Naive B cell (primary cell): ENCODE results near the gene NID1. TPM values are rescaled to one million over a fixed set of nuclear protein-coding genes. Genes with fewer than 3 reads are reported as not detected.
"Not testable (repeated sequence)": the region's sequence is repeated elsewhere in the genome, so short reads cannot be mapped to it uniquely, and the experiment has no call there.

Source experiments
- ATAC-seq, 2 donors: fragments of 150-1000 bp; cut with Tn5 transposase; 2 replicates each; pipeline ENCODE4 v1.10.0; 2021; ENCODE audit warnings: low read depth in 2 of 2, mild to moderate bottlenecking in 2 of 2, moderate library complexity in 2 of 2
- DNase-seq: peaks from one replicate; pipeline ENCODE4 v3.0.0; 2022
- H3K27ac Mint-ChIP-seq, 6 donors: one replicate each; pipeline ENCODE4 v1.8.0; 2020 to 2022; ENCODE audit warnings: mild to moderate bottlenecking in 6 of 6, mixed read lengths in 6 of 6, moderate library complexity in 5 of 6, inconsistent platforms in 2 of 6
- H3K27me3 Mint-ChIP-seq, 3 donors: one replicate each; pipeline ENCODE4 v1.8.0; 2021 to 2022; ENCODE audit warnings: mixed read lengths in 3 of 3, mild to moderate bottlenecking in 1 of 3
- H3K36me3 Mint-ChIP-seq, 2 donors: one replicate each; pipeline ENCODE4 v1.8.0; 2020 to 2022; ENCODE audit warnings: mixed read lengths in 2 of 2, inconsistent platforms in 1 of 2, mild to moderate bottlenecking in 1 of 2
- H3K4me1 Mint-ChIP-seq, 3 donors: one replicate each; pipeline ENCODE4 v1.8.0; 2020 to 2022; ENCODE audit warnings: mixed read lengths in 3 of 3, inconsistent platforms in 1 of 3, mild to moderate bottlenecking in 1 of 3, moderate library complexity in 1 of 3
- H3K4me3 Mint-ChIP-seq, 8 donors: one replicate each; pipeline ENCODE4 v1.8.0; 2020 to 2022; ENCODE audit warnings: mild to moderate bottlenecking in 8 of 8, mixed read lengths in 8 of 8, moderate library complexity in 8 of 8, inconsistent platforms in 2 of 8
- H3K9me3 Mint-ChIP-seq, 7 donors: one replicate each; pipeline ENCODE4 v1.8.0; 2020 to 2022; ENCODE audit warnings: mixed read lengths in 7 of 7, mild to moderate bottlenecking in 5 of 7, inconsistent platforms in 2 of 7, moderate library complexity in 1 of 7
- polyA plus RNA-seq, 6 donors: library from polyadenylated mRNA; unstranded; fragments of 300-500 nt; fragmentation: Illumina TruSeq; gene quantifications; one replicate each; pipeline ENCODE4 v1.2.3, GENCODE V29; 2021; ENCODE audit warnings: low read depth in 6 of 6

Gene NID1
- polyA plus RNA-seq, 6 donors from 2014 or later: not detected

- H3K36me3 Mint-ChIP-seq, ATAC-seq, H3K4me1 Mint-ChIP-seq, H3K9me3 Mint-ChIP-seq, H3K4me3 Mint-ChIP-seq, DNase-seq, H3K27ac Mint-ChIP-seq: not testable (repeated sequence)
- peaks cover 7 to 17% (median 10%) of the 10 kb centered on the region in 3 donors for H3K27me3 Mint-ChIP-seq
Observed at GRCh38 chr1:236003058-236003457, 61.8 kb downstream of the NID1 start.

GRCh38 chr1:236002572-236002971 is 62.3 kb downstream of the NID1 start:
- Mint-ChIP-seq H3K9me3 (peaks cover 0 to 5% (median 0%) of the 10 kb centered on the region in 7 donors), H3K4me3 (no peak overlapping the region), H3K27me3 (peaks cover 7 to 17% (median 10%) of the 10 kb centered on the region in 3 donors), H3K36me3 (no peaks in the 10 kb centered on the region), H3K4me1 (peaks cover 0 to 10% (median 9%) of the 10 kb centered on the region in 3 donors), H3K27ac (no peak overlapping the region)
- DNase-seq (no peak), ATAC-seq (no peak)

- H3K4me1 Mint-ChIP-seq: peaks cover 0 to 10% (median 9%) of the 10 kb centered on the region in 3 donors
- H3K27me3 Mint-ChIP-seq: peaks cover 7 to 17% (median 10%) of the 10 kb centered on the region in 3 donors
- ATAC-seq (no peak), DNase-seq (no peak)
- H3K9me3 Mint-ChIP-seq: peaks cover 0 to 5% (median 0%) of the 10 kb centered on the region in 7 donors
- no peaks in the 10 kb centered on the region for H3K36me3 Mint-ChIP-seq
- no peak overlapping the region for H3K27ac Mint-ChIP-seq
- H3K4me3 Mint-ChIP-seq: no peak overlapping the region
Observed at GRCh38 chr1:236002025-236002390, 62.9 kb downstream of the NID1 start.

- Mint-ChIP-seq H3K27ac (no peak overlapping the region), H3K4me1 (peaks cover 0 to 10% (median 9%) of the 10 kb centered on the region in 3 donors), H3K4me3 (no peak overlapping the region), H3K9me3 (no peaks in the 10 kb centered on the region), H3K36me3 (no peaks in the 10 kb centered on the region), H3K27me3 (peaks cover 7 to 17% (median 10%) of the 10 kb centered on the region in 3 donors)
- no peak for ATAC-seq
- DNase-seq: no peak
Observed at GRCh38 chr1:236000781-236001180, 64.1 kb downstream of the NID1 start.

- Mint-ChIP-seq H3K9me3 (no peaks in the 10 kb centered on the region), H3K4me3 (peak overlapping the region in 1 of 8 donors; percentile 45), H3K4me1 (peaks cover 0 to 10% (median 9%) of the 10 kb centered on the region in 3 donors), H3K36me3 (no peaks in the 10 kb centered on the region), H3K27ac (peak overlapping the region in 1 of 6 donors; percentile 63), H3K27me3 (peaks cover 7 to 17% (median 10%) of the 10 kb centered on the region in 3 donors)
- ATAC-seq (no peak), DNase-seq (no peak)
Observed at GRCh38 chr1:235999259-235999925, 65.5 kb downstream of the NID1 start.

- DNase-seq (no peak), ATAC-seq (no peak)
- peak overlapping the region in 1 of 8 donors; percentile 45 for H3K4me3 Mint-ChIP-seq
- H3K27me3 Mint-ChIP-seq: peaks cover 7 to 17% (median 10%) of the 10 kb centered on the region in 3 donors
- H3K27ac Mint-ChIP-seq: no peak overlapping the region
- no peaks in the 10 kb centered on the region for H3K36me3 Mint-ChIP-seq
- no peaks in the 10 kb centered on the region for H3K9me3 Mint-ChIP-seq
- peaks cover 0 to 10% (median 9%) of the 10 kb centered on the region in 3 donors for H3K4me1 Mint-ChIP-seq
Observed at GRCh38 chr1:235998812-235999211, 66.1 kb downstream of the NID1 start.

GRCh38 chr1:235997931-235998330 is 67.0 kb downstream of the NID1 start:
- Mint-ChIP-seq H3K9me3 (no peaks in the 10 kb centered on the region), H3K27ac (no peak overlapping the region), H3K4me3 (no peak overlapping the region), H3K27me3 (peaks cover 7 to 17% (median 10%) of the 10 kb centered on the region in 3 donors), H3K4me1 (peaks cover 0 to 10% (median 9%) of the 10 kb centered on the region in 3 donors), H3K36me3 (no peaks in the 10 kb centered on the region)
- ATAC-seq: no peak
- no peak for DNase-seq

GRCh38 chr1:235997049-235997448 is 67.8 kb downstream of the NID1 start:
- Mint-ChIP-seq H3K27ac (peak overlapping the region in 1 of 6 donors; percentile 80), H3K27me3 (peaks cover 7 to 17% (median 9%) of the 10 kb centered on the region in 3 donors), H3K4me1 (peaks cover 0 to 10% (median 9%) of the 10 kb centered on the region in 3 donors)

GRCh38 chr1:235996048-235996785 is 68.7 kb downstream of the NID1 start:
- Mint-ChIP-seq H3K27ac (no peak overlapping the region), H3K4me3 (no peak overlapping the region), H3K9me3 (no peaks in the 10 kb centered on the region)

More at GRCh38 chr1:235997049-235997448, 67.8 kb downstream of the NID1 start:
- DNase-seq (no peak), ATAC-seq (no peak)
- H3K4me3 Mint-ChIP-seq: no peak overlapping the region
- H3K36me3 Mint-ChIP-seq: no peaks in the 10 kb centered on the region
- no peaks in the 10 kb centered on the region for H3K9me3 Mint-ChIP-seq

GRCh38 chr1:235995511-235995910 is 69.4 kb downstream of the NID1 start:
- ATAC-seq: no peak
- H3K27ac Mint-ChIP-seq: no peak overlapping the region
- no peak overlapping the region for H3K4me3 Mint-ChIP-seq
- DNase-seq: no peak
- H3K9me3 Mint-ChIP-seq: peaks cover 0 to 5% (median 1%) of the 10 kb centered on the region in 7 donors
- H3K27me3 Mint-ChIP-seq: peaks cover 0 to 14% (median 4%) of the 10 kb centered on the region in 3 donors
- H3K36me3 Mint-ChIP-seq: no peaks in the 10 kb centered on the region
- H3K4me1 Mint-ChIP-seq: peaks cover 0 to 10% (median 9%) of the 10 kb centered on the region in 3 donors

More at GRCh38 chr1:235996048-235996785, 68.7 kb downstream of the NID1 start:
- Mint-ChIP-seq H3K36me3 (no peaks in the 10 kb centered on the region), H3K4me1 (peaks cover 0 to 10% (median 9%) of the 10 kb centered on the region in 3 donors), H3K27me3 (peaks cover 0 to 17% (median 5%) of the 10 kb centered on the region in 3 donors)
- no peak for ATAC-seq
- DNase-seq: no peak

- H3K9me3 Mint-ChIP-seq: peaks cover 8 to 20% (median 14%) of the 10 kb centered on the region in 7 donors
- ATAC-seq (no peak), DNase-seq (no peak)
- H3K4me1 Mint-ChIP-seq: peaks cover 0 to 1% (median 0%) of the 10 kb centered on the region in 3 donors
- H3K27me3 Mint-ChIP-seq: no peaks in the 10 kb centered on the region
- H3K27ac Mint-ChIP-seq: no peak overlapping the region
- H3K36me3 Mint-ChIP-seq: peaks cover 0 to 8% of the 10 kb centered on the region in 2 donors
- no peak overlapping the region for H3K4me3 Mint-ChIP-seq
Observed at GRCh38 chr1:235993652-235994051, 71.2 kb downstream of the NID1 start.

GRCh38 chr1:235992868-235993267 is 72.0 kb downstream of the NID1 start:
- H3K27ac Mint-ChIP-seq: no peak overlapping the region
- H3K4me1 Mint-ChIP-seq: no peaks in the 10 kb centered on the region
- ATAC-seq: no peak
- H3K4me3 Mint-ChIP-seq: no peak overlapping the region
- DNase-seq: no peak
- H3K36me3 Mint-ChIP-seq: peaks cover 5 to 8% of the 10 kb centered on the region in 2 donors
- peaks cover 0 to under 1% (median 0%) of the 10 kb centered on the region in 3 donors for H3K27me3 Mint-ChIP-seq
- peaks cover 9 to 28% (median 21%) of the 10 kb centered on the region in 7 donors for H3K9me3 Mint-ChIP-seq

- no peaks in the 10 kb centered on the region for H3K4me1 Mint-ChIP-seq
- H3K36me3 Mint-ChIP-seq: peaks cover 8 to 10% of the 10 kb centered on the region in 2 donors
- H3K27ac Mint-ChIP-seq: no peak overlapping the region
- ATAC-seq (no peak), DNase-seq (no peak)
- peaks cover 13 to 33% (median 24%) of the 10 kb centered on the region in 7 donors for H3K9me3 Mint-ChIP-seq
- peaks cover 0 to 6% (median 4%) of the 10 kb centered on the region in 3 donors for H3K27me3 Mint-ChIP-seq
- no peak overlapping the region for H3K4me3 Mint-ChIP-seq
Observed at GRCh38 chr1:235992346-235992745, 72.5 kb downstream of the NID1 start.
